Tibial artery (tissue), 4 donors: ENCODE results near the gene TES.

Experiments
- DNase-seq, 2 donors: peaks; one replicate each; pipeline ENCODE4 v3.0.0-alpha.2; 2019
- H3K27ac ChIP-seq, 2 donors: fragments of 200-600 bp; sonication (generic) in 1 of 2; 1 replicate in 1 of 2; 2 replicates in 1 of 2; pipeline ENCODE4 v1.5.1; 2018 to 2019; ENCODE audit warnings: mild to moderate bottlenecking in 1 of 2
- H3K27me3 ChIP-seq, 2 donors: fragments of 200-600 bp; sonication (generic) in 1 of 2; one replicate each; pipeline versions ENCODE4 v1.5.1 to v1.6.0; 2016 to 2019
- H3K36me3 ChIP-seq, 3 donors: fragments of 200-600 bp; sonication (generic) in 2 of 3; one replicate each; pipeline ENCODE4 v1.5.1; 2016 to 2019; ENCODE audit warnings: mild to moderate bottlenecking in 2 of 3
- H3K4me1 ChIP-seq, 4 donors: fragments of 200-600 bp; sonication (generic) in 2 of 4; 1 replicate in 3 of 4; 2 replicates in 1 of 4; pipeline ENCODE4 v1.5.1; 2016 to 2019
- H3K4me3 ChIP-seq, 2 donors: fragments of 200-600 bp; sonication (generic) in 1 of 2; 1 replicate in 1 of 2; 2 replicates in 1 of 2; pipeline ENCODE4 v1.5.1; 2018 to 2019; ENCODE audit warnings: mild to moderate bottlenecking in 2 of 2
- H3K9me3 ChIP-seq, 3 donors: fragments of 200-600 bp; sonication (generic) in 1 of 3; one replicate each; pipeline ENCODE4 v1.5.1; 2016 to 2019
- CTCF ChIP-seq, 2 experiments: fragments of 200-600 bp in 1 of 2; fragments of 450-650 bp in 1 of 2; IDR thresholded peaks; one replicate each; pipeline ENCODE4 v1.5.1; 2017 to 2019; ENCODE audit warnings: antibody characterized with exemption in 2 of 2, mild to moderate bottlenecking in 1 of 2, moderate library complexity in 1 of 2
- intact Hi-C: fragments of 100-400 bp; cut with DNase I; formaldehyde crosslinking; loops from one replicate; pipeline ENCODE4 v1.15.0; 2023; ENCODE audit warnings: low total_unique reads

TES gene

GRCh38 chr7:116232350-116232749 lies 22.0 kb downstream of the TES start:
- peaks cover 0 to 97% (median 64%) of the 10 kb centered on the region in 4 donors for H3K4me1 ChIP-seq
- intact Hi-C loops = no loop called here

GRCh38 chr7:116232920-116233319 lies 22.6 kb downstream of the TES start:
- no peaks in the 10 kb centered on the region for H3K9me3 ChIP-seq
- H3K4me3 ChIP-seq = no peak overlapping the region
- no peak for DNase-seq
- TF ChIP-seq CTCF (IDR thresholded peaks at IDR 0.05) = no peak
- peak overlapping the region; percentile 87 to 90 for H3K27ac ChIP-seq
- H3K4me1 ChIP-seq = peaks cover 0 to 97% (median 62%) of the 10 kb centered on the region in 4 donors
- H3K27me3 ChIP-seq = no peaks in the 10 kb centered on the region
- intact Hi-C loops = no loop called here
- H3K36me3 ChIP-seq = no peaks in the 10 kb centered on the region

More at GRCh38 chr7:116232350-116232749, 22.0 kb downstream of the TES start:
- Histone ChIP-seq H3K27me3 (no peaks in the 10 kb centered on the region), H3K4me3 (no peak overlapping the region), H3K9me3 (no peaks in the 10 kb centered on the region), H3K27ac (peak overlapping the region; percentile 87 to 90), H3K36me3 (no peaks in the 10 kb centered on the region)
- DNase-seq = no peak
- no peak for TF ChIP-seq CTCF (IDR thresholded peaks at IDR 0.05)

- peak overlapping the region; percentile 61 to 90 for H3K27ac ChIP-seq
- no peak for TF ChIP-seq CTCF (IDR thresholded peaks at IDR 0.05)
- intact Hi-C loops = no loop called here
Observed at GRCh38 chr7:116234517-116235200, 24.3 kb downstream of the TES start.

GRCh38 chr7:116235380-116235779 lies 25.0 kb downstream of the TES start:
- peak overlapping the region; percentile 61 to 90 for H3K27ac ChIP-seq
- H3K27me3 ChIP-seq = no peaks in the 10 kb centered on the region
- H3K4me3 ChIP-seq = no peak overlapping the region
- H3K36me3 ChIP-seq = no peaks in the 10 kb centered on the region
- no peak for DNase-seq
- intact Hi-C loops = no loop called here
- no peak for TF ChIP-seq CTCF (IDR thresholded peaks at IDR 0.05)
- H3K9me3 ChIP-seq = no peaks in the 10 kb centered on the region
- peaks cover 0 to 97% (median 63%) of the 10 kb centered on the region in 4 donors for H3K4me1 ChIP-seq

More at GRCh38 chr7:116234517-116235200, 24.3 kb downstream of the TES start:
- Histone ChIP-seq H3K4me3 (no peak overlapping the region), H3K27me3 (no peaks in the 10 kb centered on the region), H3K36me3 (no peaks in the 10 kb centered on the region), H3K9me3 (no peaks in the 10 kb centered on the region), H3K4me1 (peaks cover 0 to 97% (median 63%) of the 10 kb centered on the region in 4 donors)
- no peak for DNase-seq

GRCh38 chr7:116236020-116236630 lies 25.8 kb downstream of the TES start:
- Histone ChIP-seq H3K9me3 (no peaks in the 10 kb centered on the region), H3K27ac (peak overlapping the region; percentile 61 to 90), H3K27me3 (no peaks in the 10 kb centered on the region), H3K4me3 (no peak overlapping the region), H3K4me1 (peaks cover 0 to 97% (median 60%) of the 10 kb centered on the region in 4 donors), H3K36me3 (no peaks in the 10 kb centered on the region)
- peak; percentile 49 to 77 for TF ChIP-seq CTCF (IDR thresholded peaks at IDR 0.05)
- intact Hi-C loops = loop anchor here (2.0 kb wide), 1 partner anchor 55 kb away; no protein-coding TSS in a partner anchor
- DNase-seq = peak in 1 of 2 donors; percentile 63
